Measurements from ENCODE around the gene ELAC2.

DNA sequence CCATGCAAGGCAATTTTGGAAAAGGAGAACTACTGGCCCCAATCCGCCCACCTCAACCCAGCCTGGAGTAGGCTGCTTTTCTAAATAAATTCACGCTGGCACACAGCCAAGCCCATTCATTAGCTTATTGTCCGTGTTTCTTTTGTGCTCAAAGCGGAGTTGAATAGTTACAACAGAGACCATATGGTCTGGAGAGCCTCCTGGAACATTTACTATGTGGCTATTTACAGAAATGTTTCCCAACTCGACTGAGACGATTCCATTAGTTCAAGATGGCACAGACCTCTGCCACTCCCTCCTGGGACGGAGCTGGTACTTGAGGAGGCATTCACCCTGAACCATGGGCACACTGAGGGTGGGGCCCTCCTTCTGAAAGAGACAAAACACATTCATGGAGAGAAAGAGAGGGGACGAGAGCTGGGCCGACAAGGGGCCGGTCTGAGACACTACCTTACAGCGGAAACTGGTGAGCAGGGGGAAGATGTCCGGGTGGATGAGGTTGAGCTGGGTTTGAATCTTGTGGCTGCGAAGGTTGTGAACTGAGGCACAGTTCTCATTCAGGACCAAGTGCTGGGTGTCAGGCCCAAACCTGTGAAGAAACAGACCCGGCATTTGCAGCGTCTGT, 15.7 kb downstream of the ELAC2 start:
- TF ChIP-seq CTCF (IDR thresholded peaks at IDR 0.05; ENCODE audit: low read depth, low read length) (no peak), EZH2phosphoT487 (IDR thresholded peaks at IDR 0.05; ENCODE audit: low read depth) (no peak)
